Sigmoid colon (tissue), 4 donors: Measurements from ENCODE around the gene CRTC2.

Experiments
- EP300 ChIP-seq, 4 donors: sonication (generic); formaldehyde crosslinking; IDR thresholded peaks; one replicate each; pipeline ENCODE4 v1.6.1; 2017; ENCODE audit warnings: antibody characterized with exemption in 4 of 4
- POLR2A ChIP-seq, 2 donors: fragments of 450-650 bp; IDR thresholded peaks; one replicate each; pipeline ENCODE4 v1.6.1; 2016; ENCODE audit warnings: antibody characterized with exemption in 2 of 2, mild to moderate bottlenecking in 2 of 2, moderate library complexity in 2 of 2
- POLR2AphosphoS5 ChIP-seq, 4 donors: sonication (generic); formaldehyde crosslinking; IDR thresholded peaks; one replicate each; pipeline ENCODE4 v1.6.1; 2017; ENCODE audit warnings: antibody characterized with exemption in 4 of 4
- TF ChIP-seq, protein P1 (sequence below), 4 experiments: fragments of 450-650 bp in 3 of 4; fragments of 200-600 bp in 1 of 4; IDR thresholded peaks; one replicate each; pipeline ENCODE4 v1.5.1; 2016 to 2019; ENCODE audit warnings: antibody characterized with exemption in 4 of 4, mild to moderate bottlenecking in 3 of 4, moderate library complexity in 2 of 4

DNA sequence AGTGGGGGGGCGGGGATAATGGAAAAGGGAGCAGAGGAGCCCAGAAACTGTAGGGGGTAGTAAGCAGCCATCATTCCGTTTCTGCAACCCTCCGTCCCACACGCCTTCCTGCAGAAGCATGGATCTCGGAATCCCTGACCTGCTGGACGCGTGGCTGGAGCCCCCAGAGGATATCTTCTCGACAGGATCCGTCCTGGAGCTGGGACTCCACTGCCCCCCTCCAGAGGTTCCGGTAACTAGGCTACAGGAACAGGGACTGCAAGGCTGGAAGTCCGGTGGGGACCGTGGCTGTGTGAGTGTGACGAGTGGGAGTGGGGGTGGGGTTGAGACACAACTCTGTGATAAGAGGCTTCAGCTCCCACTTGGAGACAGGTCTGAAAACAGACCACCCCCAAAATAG lies 10.0 kb upstream of the CRTC2 start:
- TF ChIP-seq, protein P1, sequence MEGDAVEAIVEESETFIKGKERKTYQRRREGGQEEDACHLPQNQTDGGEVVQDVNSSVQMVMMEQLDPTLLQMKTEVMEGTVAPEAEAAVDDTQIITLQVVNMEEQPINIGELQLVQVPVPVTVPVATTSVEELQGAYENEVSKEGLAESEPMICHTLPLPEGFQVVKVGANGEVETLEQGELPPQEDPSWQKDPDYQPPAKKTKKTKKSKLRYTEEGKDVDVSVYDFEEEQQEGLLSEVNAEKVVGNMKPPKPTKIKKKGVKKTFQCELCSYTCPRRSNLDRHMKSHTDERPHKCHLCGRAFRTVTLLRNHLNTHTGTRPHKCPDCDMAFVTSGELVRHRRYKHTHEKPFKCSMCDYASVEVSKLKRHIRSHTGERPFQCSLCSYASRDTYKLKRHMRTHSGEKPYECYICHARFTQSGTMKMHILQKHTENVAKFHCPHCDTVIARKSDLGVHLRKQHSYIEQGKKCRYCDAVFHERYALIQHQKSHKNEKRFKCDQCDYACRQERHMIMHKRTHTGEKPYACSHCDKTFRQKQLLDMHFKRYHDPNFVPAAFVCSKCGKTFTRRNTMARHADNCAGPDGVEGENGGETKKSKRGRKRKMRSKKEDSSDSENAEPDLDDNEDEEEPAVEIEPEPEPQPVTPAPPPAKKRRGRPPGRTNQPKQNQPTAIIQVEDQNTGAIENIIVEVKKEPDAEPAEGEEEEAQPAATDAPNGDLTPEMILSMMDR (IDR thresholded peaks at IDR 0.05), result no peak
- TF ChIP-seq POLR2A (IDR thresholded peaks at IDR 0.05) (no peak), EP300 (IDR thresholded peaks at IDR 0.05) (no peak), POLR2AphosphoS5 (IDR thresholded peaks at IDR 0.05) (no peak)
